Measurements from ENCODE around the gene GPR35.

GPR35 gene

GRCh38 chr2:240624950-240625621, at the start of gene GPR35:
Gene GPR35 (plus strand): TSS chr2:240625480. CDS start chr2:240629953, 4,473 bp downstream.
- peak; percentile 95 to 96 (median 95) for DNase-seq

DNA sequence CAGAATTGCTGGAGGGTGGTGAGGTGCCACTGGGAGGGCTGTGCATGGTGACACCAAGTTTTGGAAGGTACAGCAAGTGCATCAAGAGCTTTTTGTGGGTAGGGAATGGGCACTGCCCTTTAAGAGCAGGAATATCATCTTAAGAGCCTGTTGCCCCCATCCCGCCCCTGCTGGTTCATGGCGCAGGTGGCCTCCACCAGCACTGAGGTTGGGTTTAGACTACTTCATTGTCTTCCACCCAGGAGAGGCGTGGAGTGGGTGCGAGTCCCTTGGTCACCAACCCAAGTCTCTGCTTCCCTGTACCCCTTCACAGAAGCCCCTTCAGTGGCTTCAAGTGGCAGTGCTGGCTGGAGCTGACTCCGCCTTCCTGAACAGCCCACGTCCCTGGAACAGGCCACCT, 49.2 kb upstream of the GPR35 start:
- DNase-seq = no peak

DNA sequence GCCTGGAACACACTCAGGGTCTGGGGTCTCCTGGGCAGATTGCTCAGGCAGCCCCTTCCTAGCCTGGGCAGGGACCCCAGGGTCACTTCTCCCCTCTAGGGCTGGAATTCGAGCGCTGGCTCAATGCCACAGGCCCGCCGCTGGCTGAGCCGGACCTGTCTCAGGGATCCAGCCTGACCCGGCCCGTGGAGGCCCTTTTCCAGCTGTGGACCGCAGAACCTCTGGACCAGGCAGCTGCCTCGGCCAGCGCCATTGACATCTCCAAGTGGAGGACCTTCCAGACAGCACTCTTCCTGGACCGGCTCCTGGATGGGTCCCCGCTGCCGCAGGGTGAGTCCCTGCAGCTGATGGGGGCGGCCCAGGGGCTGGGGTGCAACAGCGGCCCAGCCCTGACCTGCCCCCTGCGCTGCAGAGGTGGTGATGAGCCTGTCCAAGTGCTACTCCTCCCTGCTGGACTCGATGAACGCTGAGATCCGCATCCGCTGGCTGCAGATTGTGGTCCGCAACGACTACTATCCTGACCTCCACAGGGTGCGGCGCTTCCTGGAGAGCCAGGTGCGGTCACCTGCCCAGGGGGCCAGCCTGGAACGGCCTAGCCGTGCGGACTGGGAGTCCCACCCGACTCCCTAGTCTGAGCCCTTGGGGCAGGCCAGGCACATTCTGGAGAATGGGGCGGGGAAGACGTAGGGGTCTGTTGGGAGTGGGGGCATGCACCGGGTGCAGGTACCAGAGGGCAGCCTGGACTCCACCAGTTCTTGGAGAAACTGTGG, 48.7 kb upstream of the GPR35 start:
- DNase-seq = no peak

- DNase-seq = no peak
Observed at GRCh38 chr2:240577281-240578109, 47.8 kb upstream of the GPR35 start.

DNA sequence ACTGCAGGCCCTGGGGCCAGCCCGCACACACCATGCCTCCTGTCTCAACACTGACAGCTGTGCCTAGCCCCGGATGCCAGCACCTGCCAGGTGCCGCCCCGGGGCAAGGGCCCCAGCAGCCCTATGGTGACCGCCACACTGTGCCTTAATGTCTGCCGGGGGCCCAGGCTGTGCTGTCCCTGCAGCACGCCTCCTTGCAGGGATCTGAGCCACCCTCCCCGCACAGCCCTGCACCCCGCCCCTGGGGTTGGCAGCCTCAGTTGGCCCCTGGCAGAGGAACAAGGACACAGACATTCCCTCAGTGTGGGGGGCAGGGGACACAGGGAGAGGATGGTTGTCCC, 47.2 kb upstream of the GPR35 start:
- DNase-seq = no peak

DNA sequence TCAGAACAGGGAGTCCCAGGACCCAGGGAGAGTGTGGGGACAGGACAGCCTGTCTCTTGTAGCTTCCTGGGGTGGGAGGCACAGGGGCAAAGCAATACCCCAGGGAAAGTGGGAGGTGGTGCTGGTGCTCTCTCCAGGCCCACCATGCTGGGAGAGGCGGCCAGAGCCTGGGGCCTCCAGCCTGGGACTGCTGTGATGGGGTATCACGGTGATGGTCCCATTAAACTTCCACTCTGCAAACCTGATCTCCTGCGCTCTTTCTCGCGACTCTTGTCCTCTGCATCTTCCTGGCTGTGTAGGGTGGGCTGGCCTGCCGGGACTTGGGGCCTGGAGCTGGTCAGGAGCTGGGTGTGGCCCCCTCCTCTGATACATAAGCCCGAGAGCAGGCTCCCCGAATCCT, 46.8 kb upstream of the GPR35 start:
- no peak for DNase-seq

GRCh38 chr2:240579071-240579762, 46.1 kb upstream of the GPR35 start:
- DNase-seq = peak in 2 of 3 donors; percentile 21 to 25

- peak; percentile 72 to 86 (median 82) for DNase-seq
Observed at GRCh38 chr2:240579771-240580614, 45.3 kb upstream of the GPR35 start.

GRCh38 chr2:240581811-240582210, 43.5 kb upstream of the GPR35 start:
- DNase-seq = no peak

GRCh38 chr2:240582781-240583180, 42.5 kb upstream of the GPR35 start:
- no peak for DNase-seq

DNA sequence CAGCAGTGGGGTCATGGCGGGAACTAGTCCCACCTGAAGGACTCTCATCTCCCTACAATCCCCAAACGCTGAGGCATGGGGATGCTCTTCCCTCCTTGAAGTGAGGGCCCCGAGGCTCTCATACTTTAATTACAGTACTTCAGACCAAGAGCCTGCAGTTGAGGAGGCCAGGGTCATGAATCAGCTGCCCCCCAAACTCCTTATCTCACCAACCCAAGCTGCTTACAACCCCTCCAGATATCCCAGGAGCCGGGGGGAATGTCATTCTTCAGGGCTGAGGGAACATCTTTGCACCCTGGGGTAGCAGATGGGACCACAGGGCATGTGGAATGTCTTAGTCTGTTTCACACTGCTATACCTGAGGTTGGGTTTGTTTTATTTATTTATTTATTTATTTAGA, 41.5 kb upstream of the GPR35 start:
- DNase-seq = no peak

DNA sequence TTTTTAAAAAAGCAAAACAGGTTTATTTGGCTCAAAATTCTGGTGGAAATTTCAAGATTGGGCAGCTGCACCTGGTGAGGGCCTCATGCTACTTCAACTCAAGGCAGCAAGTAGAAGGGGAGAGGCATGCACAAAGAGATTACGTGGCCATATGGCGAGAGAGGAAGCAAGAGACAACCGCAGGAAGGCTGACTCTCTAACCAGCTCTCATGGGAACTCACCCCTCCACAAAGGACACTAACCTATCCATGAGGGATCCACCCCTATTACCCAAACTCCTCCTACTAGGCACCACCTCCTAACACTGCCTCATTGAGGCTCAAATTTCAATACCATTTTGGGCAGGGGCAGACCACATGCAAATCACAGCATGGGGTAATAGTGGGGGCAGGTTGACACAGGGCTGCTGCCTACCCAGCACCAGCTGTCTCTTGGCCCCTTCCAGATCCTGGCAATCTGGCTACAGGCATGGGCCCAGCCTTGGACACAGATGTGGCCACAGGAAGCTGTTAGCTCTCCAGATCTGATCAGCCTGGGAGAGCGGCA, 40.7 kb upstream of the GPR35 start:
- peak; percentile 65 to 75 (median 71) for DNase-seq

DNA sequence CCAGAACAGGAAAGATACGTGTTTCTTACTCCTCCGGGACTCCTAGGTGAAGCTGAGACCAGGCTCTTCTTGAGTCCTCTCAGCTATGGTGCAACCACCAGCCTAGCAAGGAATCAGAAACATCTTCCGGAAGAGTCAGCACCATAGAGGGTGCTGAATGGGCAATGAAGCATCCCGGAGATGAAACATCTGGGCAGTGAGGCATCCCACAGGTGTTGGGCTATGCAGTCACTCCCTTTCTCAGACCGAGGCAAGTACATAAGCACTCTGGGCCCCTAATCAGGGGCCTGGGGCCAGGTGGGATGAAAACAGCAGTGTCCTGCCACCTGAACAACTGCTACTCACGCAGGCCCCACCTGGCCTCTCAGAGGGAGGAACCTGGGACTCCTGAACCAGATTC, 40.2 kb upstream of the GPR35 start:
- DNase-seq = no peak

DNA sequence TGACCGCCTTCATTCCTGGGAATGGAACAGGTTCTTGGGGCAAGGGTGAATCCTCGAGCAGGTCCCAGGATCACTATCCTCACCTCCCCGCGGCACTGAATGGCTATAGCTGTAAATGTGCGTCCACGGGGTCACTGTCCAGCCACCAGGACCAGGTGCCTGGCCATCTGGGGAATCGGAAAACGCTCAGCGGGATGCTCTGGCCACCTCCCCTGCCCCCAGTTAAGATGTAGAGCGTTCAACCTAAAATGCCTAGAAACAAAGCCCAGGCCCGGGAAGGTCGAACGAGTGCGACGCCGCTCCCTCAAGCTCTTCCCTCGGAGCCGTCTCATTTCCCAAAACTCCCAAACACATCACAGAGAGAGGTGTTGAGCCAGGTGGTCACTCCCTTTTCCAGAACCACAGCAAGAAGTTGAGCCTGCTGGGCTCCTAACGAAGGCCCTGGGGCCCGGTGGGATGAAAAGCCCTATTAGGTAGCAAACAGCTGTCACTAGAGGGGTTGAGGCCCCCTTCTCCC, 39.5 kb upstream of the GPR35 start:
- DNase-seq = no peak

- peak; percentile 98 to 99 (median 99) for DNase-seq
Observed at GRCh38 chr2:240586198-240586918, 38.9 kb upstream of the GPR35 start, which contains the start of gene CAPN10. Gene CAPN10 (plus strand): TSS chr2:240586734. CDS start chr2:240586912, 178 bp downstream.

DNA sequence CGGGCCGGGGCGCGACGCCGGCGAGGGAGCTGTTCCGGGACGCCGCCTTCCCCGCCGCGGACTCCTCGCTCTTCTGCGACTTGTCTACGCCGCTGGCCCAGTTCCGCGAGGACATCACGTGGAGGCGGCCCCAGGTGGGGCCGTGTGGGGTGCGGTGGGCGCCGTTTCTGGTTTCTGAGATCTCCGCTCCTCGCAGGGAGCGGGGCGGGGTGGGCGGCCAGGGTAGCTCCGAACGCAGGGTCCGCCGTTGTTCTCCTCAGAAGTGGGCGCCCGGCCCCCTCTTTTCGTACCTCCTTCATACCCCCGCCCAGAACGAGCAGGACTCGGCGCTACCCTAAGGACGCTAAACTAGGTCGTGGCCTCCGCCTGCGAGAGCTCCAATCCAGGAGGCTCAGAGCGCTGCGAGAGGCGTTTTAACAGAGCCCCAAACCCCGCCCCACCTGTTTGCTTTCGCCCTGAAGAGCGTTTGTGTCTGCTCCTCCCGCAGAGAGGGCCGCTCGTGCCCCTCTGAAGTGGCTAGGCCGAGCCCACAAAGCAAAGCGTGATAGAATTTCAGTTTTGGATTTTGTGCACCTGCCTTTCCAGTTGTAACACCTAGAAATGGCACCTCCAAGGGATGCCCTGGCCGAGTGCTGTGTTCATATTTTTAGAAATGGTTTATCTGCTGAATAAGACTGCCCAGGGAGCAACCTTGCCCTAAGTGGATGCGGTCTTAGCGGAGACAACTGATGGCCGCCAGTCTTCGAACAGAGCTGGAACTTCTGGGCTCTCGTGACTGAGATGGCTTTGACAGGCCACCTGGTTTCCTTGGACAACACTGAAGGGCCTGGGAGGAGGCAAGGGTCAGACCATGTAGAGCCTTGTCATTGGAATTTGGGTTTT, 38.1 kb upstream of the GPR35 start:
- peak in 2 of 3 donors; percentile 34 to 50 for DNase-seq

DNA sequence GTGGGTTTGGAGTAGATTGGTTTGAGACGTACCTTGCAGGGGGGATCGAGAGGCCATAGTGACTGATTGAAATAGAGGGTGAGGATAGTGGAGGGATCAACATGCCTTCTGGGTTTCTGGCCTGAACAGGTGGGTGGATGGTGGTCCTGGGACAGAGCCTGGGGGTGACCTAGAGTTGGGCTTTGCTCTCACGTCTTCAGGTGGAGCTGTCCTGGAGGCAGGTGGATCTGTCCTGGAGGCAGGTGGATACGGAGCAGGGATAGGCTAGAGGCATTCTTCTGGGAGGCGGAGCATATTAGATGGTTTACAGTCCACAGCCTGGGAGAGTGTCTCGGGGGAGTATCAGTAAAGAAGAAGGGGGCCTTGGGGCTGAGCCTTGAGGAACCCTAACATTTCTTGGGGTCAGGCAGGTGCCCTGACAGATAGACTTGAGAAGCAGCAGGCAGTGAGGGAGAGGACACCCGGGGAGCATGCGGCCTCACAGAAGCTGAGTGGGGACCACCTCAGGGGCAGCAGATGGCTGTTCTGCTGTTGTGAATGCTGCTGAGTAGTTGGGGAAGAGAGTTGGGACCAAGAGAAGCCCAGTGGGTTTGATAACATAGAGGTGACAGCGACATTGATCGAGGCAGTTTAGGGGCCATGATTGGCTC, 37.1 kb upstream of the GPR35 start:
- DNase-seq = no peak

DNA sequence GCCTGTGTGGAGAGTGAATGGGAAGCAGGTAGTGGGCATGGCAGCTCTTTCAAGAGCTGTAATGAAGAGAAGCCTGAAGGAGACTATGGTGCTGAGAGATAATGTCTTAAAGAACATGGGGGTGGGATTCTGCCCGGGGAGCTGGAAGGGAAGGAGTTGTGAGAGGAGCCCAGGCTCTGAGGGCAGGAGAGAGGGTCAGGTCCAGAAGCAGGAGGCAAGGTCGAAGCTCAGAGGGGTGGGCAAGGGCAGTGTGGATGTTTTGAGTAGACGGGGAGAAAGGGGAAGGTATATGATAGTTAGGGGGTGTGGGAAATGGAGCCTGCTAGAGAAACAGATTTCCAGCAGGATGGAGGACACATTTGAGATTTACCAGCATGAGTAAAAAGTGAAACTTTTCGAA, 36.6 kb upstream of the GPR35 start:
- DNase-seq = no peak

DNA sequence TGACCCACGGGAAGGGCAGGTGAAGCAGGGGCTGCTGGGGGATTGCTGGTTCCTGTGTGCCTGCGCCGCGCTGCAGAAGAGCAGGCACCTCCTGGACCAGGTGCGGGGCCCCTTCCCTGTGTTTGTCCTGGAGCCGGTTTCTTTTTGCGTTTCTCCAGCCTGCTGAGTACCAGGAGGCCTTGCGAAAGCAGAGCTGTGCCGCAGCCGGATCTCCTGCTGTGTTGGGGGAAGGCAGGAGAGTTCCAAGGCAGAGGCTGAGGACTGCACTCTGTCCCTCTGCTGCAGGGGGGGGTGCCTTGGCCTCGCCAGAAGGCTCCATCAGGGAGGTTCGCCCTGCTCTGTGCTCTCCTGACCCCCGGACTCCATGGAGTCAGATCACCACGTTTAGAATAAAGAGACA, 35.9 kb upstream of the GPR35 start:
- DNase-seq = no peak

All from suppressor macrophage treated with lipopolysaccharide for 1 hour (primary cell).